AG04450 (cell line): Measurements from ENCODE around the gene SMAD7. TPM values are rescaled to one million over a fixed set of nuclear protein-coding genes. Genes with fewer than 3 reads are reported as not detected.

Source experiments
- CTCF ChIA-PET: fragments of 300-600, 350-600 bp; formaldehyde crosslinking; extraction: SDS; loops from one replicate; lab custom pipeline; 2022; ENCODE audit warnings: antibody characterized with exemption, inconsistent platforms; lab: Charles Lee
- POLR2A ChIA-PET: fragments of 350-600 bp; formaldehyde crosslinking; extraction: SDS; loops from one replicate; lab custom pipeline; 2021; ENCODE audit warnings: antibody characterized with exemption, inconsistent platforms; lab: Yijun Ruan, JAX
- DNase-seq: peaks from one replicate; pipeline ENCODE4 v3.0.0-alpha.2; 2011; ENCODE audit warnings: low read depth, low spot score
- H3K27ac ChIP-seq: one replicate; pipeline ENCODE4 v1.5.1; 2012; ENCODE audit warnings: low read depth, low read length, control low read depth
- H3K27me3 ChIP-seq: one replicate; pipeline ENCODE4 v1.6.0; 2012; ENCODE audit warnings: low read length; ENCODE audit not compliant: control insufficient read depth, insufficient read depth
- H3K4me3 ChIP-seq: 2 replicates; pipeline ENCODE4 v1.5.1; 2011; ENCODE audit warnings: mild to moderate bottlenecking, low read depth, low read length, control low read depth
- H3K9me3 ChIP-seq: 2 replicates; pipeline ENCODE4 v1.5.1; 2012; ENCODE audit warnings: low read length; ENCODE audit not compliant: control insufficient read depth, insufficient read depth
- CTCF ChIP-seq: IDR thresholded peaks from 2 replicates; pipeline ENCODE4 v1.5.1; 2011; ENCODE audit warnings: low read depth, low read length, control low read depth, inconsistent platforms
- polyA plus RNA-seq: library from polyadenylated mRNA; depleted of rRNA; stranded (reverse); fragments of >200 nt; gene quantifications from 2 replicates; pipeline ENCODE4 v1.2.3, GENCODE V29; 2011

Gene SMAD7
- polyA plus RNA-seq, 1 experiment = 8.0 TPM

GRCh38 chr18:48961547-48961946 lies 10.8 kb upstream of the SMAD7 start:
- TF ChIP-seq CTCF = no peak
- CTCF ChIA-PET = interaction anchor here (0.7 kb wide), 1 partner anchor 253 kb away, joined by 4 read pairs; no protein-coding TSS in a partner anchor
- DNase-seq = no peak

GRCh38 chr18:48959921-48960920 lies 9.5 kb upstream of the SMAD7 start:
- TF ChIP-seq CTCF = no peak
- Histone ChIP-seq H3K9me3 (no peaks in the 10 kb centered on the region; the same call in 1 of the 2 replicates), H3K27me3 (no peaks in the 10 kb centered on the region), H3K4me3 (no peak overlapping the region), H3K27ac (no peak overlapping the region)
- POLR2A ChIA-PET = no interaction called here
- no peak for DNase-seq
- CTCF ChIA-PET = interaction anchor here (0.7 to 1.8 kb wide), 2 partner anchors 252 to 278 kb away, joined by 4 read pairs; no protein-coding TSS in a partner anchor

More at GRCh38 chr18:48961547-48961946, 10.8 kb upstream of the SMAD7 start:
- H3K27me3 ChIP-seq = no peaks in the 10 kb centered on the region
- no peaks in the 10 kb centered on the region; the same call in 1 of the 2 replicates for H3K9me3 ChIP-seq
- no peak overlapping the region for H3K4me3 ChIP-seq
- no peak overlapping the region for H3K27ac ChIP-seq
- POLR2A ChIA-PET = no interaction called here

- Histone ChIP-seq H3K27ac (no peak overlapping the region), H3K4me3 (no peak overlapping the region), H3K9me3 (no peaks in the 10 kb centered on the region; the same call in 1 of the 2 replicates), H3K27me3 (no peaks in the 10 kb centered on the region)
- no peak for TF ChIP-seq CTCF
- ChIA-PET POLR2A (no interaction called here), CTCF (interaction anchor here (1.8 kb wide), 1 partner anchor 279 kb away, joined by 4 read pairs; no protein-coding TSS in a partner anchor)
- DNase-seq = no peak
Observed at GRCh38 chr18:48959551-48959920, 8.8 kb upstream of the SMAD7 start.

GRCh38 chr18:48958951-48959350 lies 8.2 kb upstream of the SMAD7 start:
- no peaks in the 10 kb centered on the region for H3K27me3 ChIP-seq
- TF ChIP-seq CTCF = no peak
- DNase-seq = no peak
- no peaks in the 10 kb centered on the region; the same call in 1 of the 2 replicates for H3K9me3 ChIP-seq
- H3K4me3 ChIP-seq = no peak overlapping the region
- ChIA-PET POLR2A (no interaction called here), CTCF (interaction anchor here (1.8 kb wide), 1 partner anchor 280 kb away, joined by 4 read pairs; no protein-coding TSS in a partner anchor)
- H3K27ac ChIP-seq = no peak overlapping the region

GRCh38 chr18:48957616-48958015 lies 6.9 kb upstream of the SMAD7 start:
- ChIA-PET POLR2A (no interaction called here), CTCF (no interaction called here)
- H3K9me3 ChIP-seq = no peaks in the 10 kb centered on the region; the same call in 1 of the 2 replicates
- H3K27ac ChIP-seq = no peak overlapping the region
- no peak for DNase-seq
- H3K4me3 ChIP-seq = no peak overlapping the region
- H3K27me3 ChIP-seq = no peaks in the 10 kb centered on the region
- TF ChIP-seq CTCF = no peak
